Measurements from ENCODE around the gene SH3GL3. TPM values are rescaled to one million over a fixed set of nuclear protein-coding genes. Genes with fewer than 3 reads are reported as not detected.

Gene SH3GL3
- total RNA-seq, 2 donors from 2014 or later: not detected

- no peak overlapping the region for H3K27ac Mint-ChIP-seq
- H3K4me3 Mint-ChIP-seq: no peak overlapping the region
- no peaks in the 10 kb centered on the region for H3K4me1 Mint-ChIP-seq (ENCODE audit: low read depth in 2 of 2)
- DNase-seq (ENCODE audit: low spot score): no peak
- H3K9me3 Mint-ChIP-seq: no peaks in the 10 kb centered on the region
- H3K36me3 Mint-ChIP-seq: no peaks in the 10 kb centered on the region
- ATAC-seq: no peak
- H3K27me3 Mint-ChIP-seq: peaks cover 37 to 57% of the 10 kb centered on the region in 2 donors
Measured at GRCh38 chr15:83546512-83546888, 99.4 kb downstream of the SH3GL3 start.

DNA sequence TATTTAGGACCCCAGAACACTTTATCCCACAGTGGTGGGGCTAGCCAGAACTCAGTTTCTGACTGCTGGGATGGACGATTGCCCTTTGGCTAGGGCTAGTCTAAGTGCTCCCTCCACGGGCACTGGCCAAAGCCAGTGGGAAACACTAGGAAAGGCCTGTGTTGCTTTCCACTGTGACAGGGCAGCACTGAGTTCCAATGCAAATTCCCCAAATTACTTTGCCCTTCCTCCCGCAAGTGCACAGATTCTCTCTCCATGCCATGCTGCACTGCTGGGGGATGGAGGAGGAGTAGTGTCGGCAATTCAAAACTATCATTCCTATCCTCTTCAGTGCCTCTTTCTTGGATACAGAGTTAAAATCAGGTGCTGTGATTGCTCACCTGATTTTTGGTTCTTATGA, 100.0 kb downstream of the SH3GL3 start:
- H3K9me3 Mint-ChIP-seq: no peaks in the 10 kb centered on the region
- peaks cover 37 to 57% of the 10 kb centered on the region in 2 donors for H3K27me3 Mint-ChIP-seq
- DNase-seq (ENCODE audit: low spot score): no peak
- no peak overlapping the region for H3K27ac Mint-ChIP-seq
- no peaks in the 10 kb centered on the region for H3K36me3 Mint-ChIP-seq
- H3K4me3 Mint-ChIP-seq: no peak overlapping the region
- no peak for ATAC-seq
- H3K4me1 Mint-ChIP-seq (ENCODE audit: low read depth in 2 of 2): no peaks in the 10 kb centered on the region

GRCh38 chr15:83549623-83550022, 102.5 kb downstream of the SH3GL3 start:
- Mint-ChIP-seq H3K27ac (no peak overlapping the region), H3K4me3 (no peak overlapping the region), H3K9me3 (no peaks in the 10 kb centered on the region)

GRCh38 chr15:83554558-83554957, 107.4 kb downstream of the SH3GL3 start:
- no peak overlapping the region for H3K27ac Mint-ChIP-seq
- H3K4me1 Mint-ChIP-seq (ENCODE audit: low read depth in 2 of 2): no peaks in the 10 kb centered on the region
- H3K9me3 Mint-ChIP-seq: no peaks in the 10 kb centered on the region
- H3K36me3 Mint-ChIP-seq: no peaks in the 10 kb centered on the region
- H3K27me3 Mint-ChIP-seq: peaks cover 17 to 56% of the 10 kb centered on the region in 2 donors
- no peak overlapping the region for H3K4me3 Mint-ChIP-seq
- ATAC-seq (no peak), DNase-seq (ENCODE audit: low spot score) (no peak)

More at GRCh38 chr15:83549623-83550022, 102.5 kb downstream of the SH3GL3 start:
- ATAC-seq: no peak
- no peaks in the 10 kb centered on the region for H3K36me3 Mint-ChIP-seq
- DNase-seq (ENCODE audit: low spot score): no peak
- H3K27me3 Mint-ChIP-seq: peaks cover 33 to 47% of the 10 kb centered on the region in 2 donors
- no peaks in the 10 kb centered on the region for H3K4me1 Mint-ChIP-seq (ENCODE audit: low read depth in 2 of 2)

DNA sequence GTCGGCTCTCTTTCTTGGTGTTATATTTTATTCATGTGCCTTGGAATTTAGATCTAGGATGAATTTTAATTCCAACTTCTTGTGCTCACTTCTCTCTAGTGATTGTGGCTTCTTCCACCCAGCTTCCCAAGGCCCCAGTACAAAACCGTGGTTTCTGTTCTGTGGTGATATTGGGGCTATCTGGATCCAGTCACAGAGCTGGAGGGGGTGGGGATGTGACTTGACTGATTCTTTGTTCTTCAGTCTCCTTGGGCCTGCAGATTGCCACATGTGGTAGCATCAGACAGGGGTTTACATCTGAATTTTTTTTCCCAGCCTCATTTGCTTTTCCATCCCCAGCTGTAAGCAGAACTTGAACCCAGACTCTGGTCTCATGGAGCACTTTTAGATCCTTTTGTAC, 108.2 kb downstream of the SH3GL3 start:
- DNase-seq (ENCODE audit: low spot score) (no peak), ATAC-seq (no peak)
- Mint-ChIP-seq H3K27ac (no peak overlapping the region), H3K36me3 (no peaks in the 10 kb centered on the region), H3K27me3 (peaks cover 15 to 54% of the 10 kb centered on the region in 2 donors), H3K4me1 (ENCODE audit: low read depth in 2 of 2) (no peaks in the 10 kb centered on the region), H3K9me3 (no peaks in the 10 kb centered on the region), H3K4me3 (no peak overlapping the region)

GRCh38 chr15:83556068-83556467, 108.9 kb downstream of the SH3GL3 start:
- Mint-ChIP-seq H3K27ac (no peak overlapping the region), H3K9me3 (no peaks in the 10 kb centered on the region), H3K27me3 (peaks cover 12 to 54% of the 10 kb centered on the region in 2 donors), H3K4me3 (no peak overlapping the region), H3K36me3 (no peaks in the 10 kb centered on the region), H3K4me1 (ENCODE audit: low read depth in 2 of 2) (no peaks in the 10 kb centered on the region)
- no peak for DNase-seq (ENCODE audit: low spot score)
- ATAC-seq: no peak

GRCh38 chr15:83556754-83557153, 109.6 kb downstream of the SH3GL3 start:
- H3K27me3 Mint-ChIP-seq: peaks cover 8 to 48% of the 10 kb centered on the region in 2 donors
- no peak for ATAC-seq

GRCh38 chr15:83558146-83558545, 111.0 kb downstream of the SH3GL3 start:
- Mint-ChIP-seq H3K9me3 (no peaks in the 10 kb centered on the region), H3K27ac (no peak overlapping the region), H3K4me1 (ENCODE audit: low read depth in 2 of 2) (no peaks in the 10 kb centered on the region), H3K36me3 (no peaks in the 10 kb centered on the region), H3K4me3 (no peak overlapping the region), H3K27me3 (peaks cover 6 to 42% of the 10 kb centered on the region in 2 donors)
- no peak for ATAC-seq
- DNase-seq (ENCODE audit: low spot score): no peak

More at GRCh38 chr15:83556754-83557153, 109.6 kb downstream of the SH3GL3 start:
- Mint-ChIP-seq H3K9me3 (no peaks in the 10 kb centered on the region), H3K4me1 (ENCODE audit: low read depth in 2 of 2) (no peaks in the 10 kb centered on the region), H3K36me3 (no peaks in the 10 kb centered on the region), H3K27ac (no peak overlapping the region), H3K4me3 (no peak overlapping the region)
- DNase-seq (ENCODE audit: low spot score): no peak

GRCh38 chr15:83559310-83559966, 112.3 kb downstream of the SH3GL3 start:
- H3K36me3 Mint-ChIP-seq: no peaks in the 10 kb centered on the region

DNA sequence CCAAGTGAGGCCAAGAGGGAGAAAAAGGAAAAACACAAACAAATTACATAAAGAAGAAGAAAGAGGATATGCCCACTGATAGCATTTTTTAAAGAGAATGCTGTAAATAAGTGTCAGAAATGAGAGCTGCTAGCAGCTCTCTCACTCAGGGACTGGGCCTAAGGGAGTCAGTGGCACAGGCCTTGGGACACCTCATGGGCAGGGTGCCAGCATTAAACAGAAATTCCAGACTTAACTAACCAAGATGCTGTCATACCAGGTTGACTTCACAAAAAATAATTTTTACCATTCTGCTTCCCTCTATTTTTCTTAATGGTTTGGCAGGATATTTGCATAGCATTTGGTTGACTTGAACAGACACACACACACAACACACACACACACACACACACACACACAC, 114.5 kb downstream of the SH3GL3 start:
- Mint-ChIP-seq H3K36me3 (no peaks in the 10 kb centered on the region), H3K27me3 (peaks cover 8 to 39% of the 10 kb centered on the region in 2 donors), H3K4me3 (no peak overlapping the region), H3K27ac (no peak overlapping the region), H3K9me3 (no peaks in the 10 kb centered on the region), H3K4me1 (ENCODE audit: low read depth in 2 of 2) (no peaks in the 10 kb centered on the region)
- no peak for DNase-seq (ENCODE audit: low spot score)
- ATAC-seq: no peak

More at GRCh38 chr15:83559310-83559966, 112.3 kb downstream of the SH3GL3 start:
- H3K4me3 Mint-ChIP-seq: no peak overlapping the region
- DNase-seq (ENCODE audit: low spot score) (no peak), ATAC-seq (peak; percentile 62 to 75)
- peaks cover 6 to 39% of the 10 kb centered on the region in 2 donors for H3K27me3 Mint-ChIP-seq
- no peaks in the 10 kb centered on the region for H3K9me3 Mint-ChIP-seq
- no peaks in the 10 kb centered on the region for H3K4me1 Mint-ChIP-seq (ENCODE audit: low read depth in 2 of 2)
- no peak overlapping the region for H3K27ac Mint-ChIP-seq

DNA sequence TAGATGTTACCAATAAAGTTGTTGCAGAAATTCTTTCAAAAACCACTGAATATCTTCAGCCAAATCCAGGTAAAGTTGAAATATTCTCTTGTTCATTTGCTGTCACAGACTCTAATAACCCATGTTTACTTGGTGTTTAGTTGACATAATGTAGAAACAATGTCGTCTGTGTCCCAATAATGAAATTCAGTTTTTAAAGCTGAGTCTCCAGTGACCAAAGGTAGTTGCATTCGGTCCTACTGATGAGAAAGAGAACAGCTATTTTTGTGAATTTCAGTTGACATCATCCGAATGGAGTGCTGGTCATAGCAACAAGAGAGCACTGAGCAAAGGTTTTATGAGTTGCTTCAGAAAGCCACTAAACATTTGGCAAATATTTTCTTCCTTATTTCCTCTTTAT, 118.0 kb downstream of the SH3GL3 start:
- H3K9me3 Mint-ChIP-seq: no peaks in the 10 kb centered on the region
- no peaks in the 10 kb centered on the region for H3K36me3 Mint-ChIP-seq
- no peak for ATAC-seq
- no peaks in the 10 kb centered on the region for H3K4me1 Mint-ChIP-seq (ENCODE audit: low read depth in 2 of 2)
- H3K4me3 Mint-ChIP-seq: no peak overlapping the region
- H3K27me3 Mint-ChIP-seq: peaks cover 5 to 16% of the 10 kb centered on the region in 2 donors
- H3K27ac Mint-ChIP-seq: no peak overlapping the region
- DNase-seq (ENCODE audit: low spot score): no peak

DNA sequence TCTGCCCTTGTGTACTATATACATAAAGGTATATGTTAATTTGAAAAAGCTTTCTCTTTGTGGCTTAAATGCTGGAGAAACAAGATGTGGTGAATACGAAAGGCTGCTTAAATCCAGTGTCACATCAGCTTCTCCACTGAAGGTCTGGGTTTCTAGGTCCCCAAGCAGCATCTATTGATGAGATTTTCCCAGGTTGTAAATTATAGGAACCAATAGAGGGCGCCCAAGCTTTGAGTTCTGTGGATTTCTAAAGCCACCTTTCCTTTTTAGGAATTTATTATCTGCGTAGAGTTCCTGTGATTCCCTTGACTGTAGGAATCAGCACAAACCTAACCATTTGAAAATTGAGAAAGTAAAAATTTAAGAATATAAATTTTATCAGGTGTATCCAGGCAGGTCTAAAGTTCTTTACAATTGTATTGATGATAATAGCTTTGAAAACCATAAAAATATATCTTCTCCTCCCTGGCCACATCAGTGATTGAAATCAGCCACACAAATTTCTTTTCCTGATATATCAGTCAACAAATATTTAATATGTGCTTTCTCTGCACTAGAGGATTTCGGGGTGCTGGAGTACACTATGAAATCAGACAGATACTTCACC, 118.5 kb downstream of the SH3GL3 start:
- H3K36me3 Mint-ChIP-seq: no peaks in the 10 kb centered on the region
- H3K9me3 Mint-ChIP-seq: no peaks in the 10 kb centered on the region
- H3K4me3 Mint-ChIP-seq: no peak overlapping the region
- H3K27ac Mint-ChIP-seq: no peak overlapping the region
- no peaks in the 10 kb centered on the region for H3K4me1 Mint-ChIP-seq (ENCODE audit: low read depth in 2 of 2)
- DNase-seq (ENCODE audit: low spot score): no peak
- no peak for ATAC-seq
- peaks cover 5 to 16% of the 10 kb centered on the region in 2 donors for H3K27me3 Mint-ChIP-seq

DNA sequence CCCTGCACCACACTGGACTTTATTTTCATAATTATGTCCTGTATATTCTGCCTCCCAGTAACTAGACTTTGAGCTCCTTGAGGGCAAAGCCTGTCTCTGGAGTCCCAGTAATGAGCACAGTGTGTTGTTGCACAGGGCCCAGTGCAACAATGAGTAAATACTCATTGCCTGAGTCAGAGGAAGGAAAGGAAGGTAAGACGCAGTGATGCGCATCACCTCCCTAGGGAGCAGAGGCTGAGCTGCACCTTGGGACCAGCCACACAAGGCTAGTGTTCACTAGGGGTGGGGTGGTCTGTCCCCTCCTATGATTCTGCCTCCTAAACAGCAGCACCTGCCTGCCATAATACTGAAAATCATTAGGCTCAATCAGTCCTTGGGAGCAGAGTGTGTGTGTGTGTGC, 120.2 kb downstream of the SH3GL3 start:
- Mint-ChIP-seq H3K9me3 (no peaks in the 10 kb centered on the region), H3K36me3 (no peaks in the 10 kb centered on the region), H3K4me3 (no peak overlapping the region), H3K4me1 (ENCODE audit: low read depth in 2 of 2) (no peaks in the 10 kb centered on the region), H3K27ac (no peak overlapping the region), H3K27me3 (peaks cover 5 to 16% of the 10 kb centered on the region in 2 donors)
- ATAC-seq (peak in 1 of 2 donors; percentile 20), DNase-seq (ENCODE audit: low spot score) (no peak)

GRCh38 chr15:83569341-83569740, 122.2 kb downstream of the SH3GL3 start:
- Mint-ChIP-seq H3K27ac (no peak overlapping the region), H3K27me3 (peaks cover 4 to 14% of the 10 kb centered on the region in 2 donors), H3K4me1 (ENCODE audit: low read depth in 2 of 2) (no peaks in the 10 kb centered on the region), H3K36me3 (no peaks in the 10 kb centered on the region), H3K9me3 (no peaks in the 10 kb centered on the region), H3K4me3 (no peak overlapping the region)
- ATAC-seq: no peak
- DNase-seq (ENCODE audit: low spot score): no peak
